Epithelial cell of prostate (primary cell): Measurements from ENCODE around the gene TIMP3.

Source experiments
- DNase-seq: peaks from one replicate; pipeline ENCODE4 v3.0.0-alpha.2; 2011; ENCODE audit warnings: low read depth, low spot score
- H3K27ac ChIP-seq: fragments of 450-650 bp; 2 replicates; pipeline ENCODE4 v1.5.1; 2017; ENCODE audit warnings: mild to moderate bottlenecking

TIMP3 gene

GRCh38 chr22:32876516-32876915, 75.0 kb downstream of the TIMP3 start:
- no peak for DNase-seq
- no peak overlapping the region for H3K27ac ChIP-seq

- no peak for DNase-seq
- H3K27ac ChIP-seq: no peak overlapping the region
Observed at GRCh38 chr22:32877196-32877595, 75.7 kb downstream of the TIMP3 start.

GRCh38 chr22:32879550-32879949, 78.0 kb downstream of the TIMP3 start:
- H3K27ac ChIP-seq: no peak overlapping the region
- no peak for DNase-seq

- DNase-seq: no peak
- H3K27ac ChIP-seq: no peak overlapping the region
Observed at GRCh38 chr22:32880061-32880460, 78.6 kb downstream of the TIMP3 start.

GRCh38 chr22:32880505-32880892, 79.0 kb downstream of the TIMP3 start:
- no peak for DNase-seq

GRCh38 chr22:32880893-32881596, 79.5 kb downstream of the TIMP3 start:
- no peak overlapping the region for H3K27ac ChIP-seq
- DNase-seq: no peak

More at GRCh38 chr22:32880505-32880892, 79.0 kb downstream of the TIMP3 start:
- no peak overlapping the region for H3K27ac ChIP-seq

GRCh38 chr22:32882360-32882755, 80.9 kb downstream of the TIMP3 start:
- H3K27ac ChIP-seq: no peak overlapping the region
- DNase-seq: no peak

GRCh38 chr22:32882774-32883530, 81.4 kb downstream of the TIMP3 start:
- H3K27ac ChIP-seq: no peak overlapping the region
- DNase-seq: no peak

- H3K27ac ChIP-seq: no peak overlapping the region
- no peak for DNase-seq
Observed at GRCh38 chr22:32887324-32887980, 85.9 kb downstream of the TIMP3 start.

- DNase-seq: no peak
- no peak overlapping the region for H3K27ac ChIP-seq
Observed at GRCh38 chr22:32888976-32889375, 87.5 kb downstream of the TIMP3 start.

- no peak for DNase-seq
- H3K27ac ChIP-seq: no peak overlapping the region
Observed at GRCh38 chr22:32896891-32897290, 95.4 kb downstream of the TIMP3 start.

GRCh38 chr22:32897400-32897799, 95.9 kb downstream of the TIMP3 start:
- peak; percentile 69 for DNase-seq
- no peak overlapping the region for H3K27ac ChIP-seq

- no peak for DNase-seq
- H3K27ac ChIP-seq: no peak overlapping the region
Observed at GRCh38 chr22:32900886-32901635, 99.6 kb downstream of the TIMP3 start.

- no peak overlapping the region for H3K27ac ChIP-seq
- DNase-seq: no peak
Observed at GRCh38 chr22:32901925-32902324, 100.4 kb downstream of the TIMP3 start.

GRCh38 chr22:32903507-32903906, 102.0 kb downstream of the TIMP3 start:
- no peak overlapping the region for H3K27ac ChIP-seq
- DNase-seq: no peak

GRCh38 chr22:32904044-32904443, 102.5 kb downstream of the TIMP3 start:
- DNase-seq: no peak
- no peak overlapping the region for H3K27ac ChIP-seq

- no peak for DNase-seq
- no peak overlapping the region for H3K27ac ChIP-seq
Observed at GRCh38 chr22:32905400-32905799, 103.9 kb downstream of the TIMP3 start.

- DNase-seq: no peak
- no peak overlapping the region for H3K27ac ChIP-seq
Observed at GRCh38 chr22:32909581-32910428, 108.3 kb downstream of the TIMP3 start.

GRCh38 chr22:32910429-32910772, 108.9 kb downstream of the TIMP3 start:
- H3K27ac ChIP-seq: no peak overlapping the region
- no peak for DNase-seq

- no peak overlapping the region for H3K27ac ChIP-seq
- no peak for DNase-seq
Observed at GRCh38 chr22:32911503-32911902, 110.0 kb downstream of the TIMP3 start.
